HG03432 (cell line): ENCODE data around the gene PTPN3.
A peak's percentile ranks its signal among the peaks of the same experiment; 100 is the strongest.

Source experiments
- ATAC-seq: cut with Tn5 transposase; IDR thresholded peaks from one replicate; pipeline ENCODE4 v1.9.1; 2021; ENCODE audit warnings: mild to moderate bottlenecking, moderate library complexity; ENCODE audit not compliant: unreplicated experiment

Gene PTPN3

DNA sequence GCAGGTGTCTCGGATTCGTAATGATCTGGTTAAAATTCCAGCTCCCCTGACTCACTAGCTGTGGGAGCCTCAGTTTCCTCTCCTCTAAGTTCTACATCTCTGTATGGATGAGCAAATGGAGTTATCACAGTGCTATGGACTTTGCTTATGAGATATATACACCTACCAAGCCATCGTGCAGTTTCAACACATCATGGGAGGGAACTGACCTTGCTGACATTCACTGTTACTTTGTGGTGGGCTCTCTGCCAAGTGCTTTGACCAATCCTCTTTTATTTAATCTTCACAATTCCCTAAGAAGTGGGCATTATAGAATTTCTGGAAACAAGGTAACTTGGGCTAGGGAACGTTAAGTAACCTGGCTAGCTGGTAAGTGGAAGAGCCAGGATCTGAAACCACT lies 70.2 kb downstream of the PTPN3 start:
- no peak for ATAC-seq

DNA sequence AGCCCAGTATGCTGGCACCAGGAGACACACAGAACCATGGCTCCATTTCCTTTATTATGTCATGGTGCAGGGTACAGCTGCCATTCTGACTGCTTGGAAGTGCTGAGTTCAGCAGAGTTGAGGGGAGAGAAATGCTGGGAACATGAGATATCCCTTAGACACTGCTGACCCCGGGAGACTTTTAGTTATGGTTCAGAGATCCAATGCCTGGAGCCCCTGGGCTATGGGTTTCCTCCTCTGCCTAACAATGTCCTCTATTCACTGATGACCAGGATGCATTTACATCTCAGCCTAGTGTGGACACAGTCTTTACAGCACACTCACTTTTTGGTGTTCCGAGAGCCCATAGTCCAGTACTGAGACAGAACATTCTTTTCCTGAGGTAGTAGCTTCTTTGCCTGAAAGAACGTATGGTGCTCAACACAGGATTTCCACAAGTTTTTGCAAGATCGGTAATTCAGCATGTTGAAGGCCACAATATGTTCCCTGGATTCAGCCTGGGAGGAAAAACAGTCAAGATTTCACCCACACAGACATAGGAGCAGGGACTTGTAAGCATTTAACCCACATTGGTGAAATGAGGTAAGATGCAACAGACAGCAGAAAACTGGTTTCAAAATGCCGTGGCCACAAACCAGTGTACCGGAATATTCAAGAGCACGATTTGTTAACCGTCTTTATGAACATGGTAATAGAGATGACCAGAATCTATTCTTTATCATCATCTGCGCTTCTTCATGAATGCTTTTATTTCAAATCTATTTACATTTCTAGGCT lies 71.3 kb downstream of the PTPN3 start:
- no peak for ATAC-seq

GRCh38 chr9:109424618-109425017 lies 73.5 kb downstream of the PTPN3 start:
- no peak for ATAC-seq

DNA sequence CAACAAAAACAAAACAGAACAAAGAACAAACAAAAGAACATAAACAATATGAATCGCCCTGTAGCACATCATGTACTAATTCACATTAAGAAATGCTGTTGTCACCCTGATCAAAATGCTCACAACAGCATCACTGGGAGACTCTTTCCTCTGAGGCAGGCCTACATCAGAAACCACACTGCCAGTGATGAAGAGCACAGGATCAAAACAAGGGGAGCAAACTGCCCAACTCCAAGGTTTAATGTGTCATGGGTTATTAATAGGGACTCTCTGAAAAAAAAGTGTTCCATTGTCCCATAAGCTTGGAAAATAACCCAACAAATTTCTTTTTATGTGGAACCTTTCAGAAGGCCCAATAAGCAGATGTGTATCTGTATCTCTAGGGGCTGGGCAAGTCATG lies 74.2 kb downstream of the PTPN3 start:
- no peak for ATAC-seq

GRCh38 chr9:109422641-109423040 lies 75.5 kb downstream of the PTPN3 start:
- peak; percentile 83 for ATAC-seq

DNA sequence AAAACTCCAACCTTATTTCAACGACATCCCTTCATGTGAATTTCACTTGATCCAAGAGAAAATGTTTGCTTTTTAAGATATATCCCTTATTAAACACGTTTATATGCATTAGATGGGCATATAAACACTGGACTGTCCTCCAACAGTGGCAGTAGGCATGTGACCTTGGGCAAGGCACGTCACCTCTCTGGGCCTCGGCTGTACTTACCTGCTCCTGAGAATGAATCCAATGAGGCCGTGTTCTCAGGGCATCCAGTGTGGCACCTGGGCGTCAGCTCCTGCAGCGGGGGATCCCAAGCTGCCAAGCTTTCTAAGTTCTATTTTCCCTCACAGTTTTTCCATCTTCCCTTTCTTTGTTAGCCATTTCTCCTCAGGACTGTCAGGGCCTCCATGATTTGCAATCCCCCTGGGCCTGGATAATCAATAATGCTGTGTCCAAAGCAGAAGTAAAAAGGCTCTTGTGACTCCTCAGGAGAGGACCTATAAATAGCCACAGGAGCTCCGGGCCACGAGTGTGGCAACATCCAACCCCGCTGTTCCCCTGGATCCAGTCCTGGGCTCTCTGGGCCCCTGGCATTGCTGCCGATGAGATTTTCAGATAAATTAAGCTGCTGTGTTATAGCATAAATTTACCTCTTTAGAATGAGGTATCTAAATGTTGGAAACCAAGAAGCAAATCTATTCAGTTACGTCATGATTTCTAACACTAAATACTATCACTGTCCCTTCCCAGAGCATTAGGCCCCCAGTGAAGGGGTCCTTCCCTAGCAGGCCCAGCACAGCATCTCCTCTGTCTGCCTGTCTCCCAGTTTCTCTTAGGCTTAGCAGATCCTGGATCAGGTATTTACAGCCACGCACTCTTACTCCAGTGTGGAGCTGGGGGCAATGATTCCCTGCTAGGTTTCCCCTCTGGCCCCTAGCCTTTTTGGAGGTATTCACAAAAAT lies 76.8 kb downstream of the PTPN3 start:
- ATAC-seq: no peak

GRCh38 chr9:109419531-109419930 lies 78.6 kb downstream of the PTPN3 start:
- no peak for ATAC-seq

GRCh38 chr9:109418827-109419226 lies 79.3 kb downstream of the PTPN3 start:
- ATAC-seq: peak; percentile 38

DNA sequence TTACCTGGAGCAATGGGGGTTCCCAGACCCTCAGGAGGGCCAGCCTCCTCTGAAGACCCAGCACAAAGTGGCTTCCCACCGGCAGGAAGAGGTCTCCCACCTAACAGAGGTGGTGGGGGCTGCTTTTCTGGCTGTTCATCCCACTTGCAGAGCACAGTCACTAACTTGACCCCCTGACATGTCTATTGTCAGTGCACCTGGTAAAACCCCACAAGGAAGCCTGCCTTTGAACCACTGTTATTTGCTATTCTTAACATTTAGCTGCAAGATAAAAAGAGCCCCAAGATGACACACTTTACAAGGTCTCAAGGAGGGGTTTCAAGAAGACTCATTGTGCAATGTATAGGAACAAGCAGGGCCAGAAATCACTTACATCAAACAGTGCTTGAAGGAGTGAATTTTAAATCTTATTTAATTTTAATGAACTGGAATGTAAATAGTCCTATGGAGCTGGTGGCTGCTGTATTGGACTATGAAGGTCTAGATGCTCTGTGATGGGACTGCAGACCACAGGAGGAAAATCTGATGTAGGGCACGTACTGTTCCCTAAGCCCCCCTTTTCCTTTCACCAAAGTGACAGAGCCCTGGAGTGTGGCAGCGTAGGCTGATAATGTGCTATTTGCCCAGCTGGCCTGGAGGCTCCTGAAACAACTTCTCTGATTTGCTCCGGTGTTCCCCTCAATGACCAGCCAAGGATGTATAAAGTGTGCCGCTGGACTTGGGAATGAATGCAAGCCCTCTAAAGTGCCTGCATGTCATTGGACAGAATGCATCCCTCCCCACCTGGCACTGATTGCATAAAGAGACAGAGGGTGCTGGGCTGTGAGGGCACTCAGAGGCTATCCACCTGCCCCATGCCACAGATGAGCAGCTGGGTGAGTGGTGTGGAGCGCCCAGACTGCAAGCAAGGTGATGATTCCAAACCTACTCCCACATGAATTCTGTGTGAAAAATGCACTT lies 80.2 kb downstream of the PTPN3 start:
- ATAC-seq: no peak

DNA sequence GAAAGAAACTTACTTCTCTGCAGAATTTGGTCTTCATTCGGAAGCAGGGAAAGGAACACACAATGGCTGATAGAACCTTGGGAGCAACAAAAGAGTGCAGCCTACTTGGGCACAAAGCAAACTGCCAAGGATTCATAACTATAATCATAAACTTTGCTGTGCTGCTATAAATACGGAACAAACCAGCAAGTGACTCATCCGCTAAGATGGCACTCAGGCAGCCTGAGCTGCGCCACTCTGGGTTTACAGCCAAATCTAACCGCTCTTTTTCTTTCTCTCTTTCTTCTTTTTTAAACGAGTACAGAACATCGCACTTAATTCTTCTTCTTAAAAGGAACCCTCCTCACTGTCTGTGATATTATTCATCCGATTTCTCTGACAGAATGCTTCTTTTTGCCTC lies 81.1 kb downstream of the PTPN3 start:
- no peak for ATAC-seq

DNA sequence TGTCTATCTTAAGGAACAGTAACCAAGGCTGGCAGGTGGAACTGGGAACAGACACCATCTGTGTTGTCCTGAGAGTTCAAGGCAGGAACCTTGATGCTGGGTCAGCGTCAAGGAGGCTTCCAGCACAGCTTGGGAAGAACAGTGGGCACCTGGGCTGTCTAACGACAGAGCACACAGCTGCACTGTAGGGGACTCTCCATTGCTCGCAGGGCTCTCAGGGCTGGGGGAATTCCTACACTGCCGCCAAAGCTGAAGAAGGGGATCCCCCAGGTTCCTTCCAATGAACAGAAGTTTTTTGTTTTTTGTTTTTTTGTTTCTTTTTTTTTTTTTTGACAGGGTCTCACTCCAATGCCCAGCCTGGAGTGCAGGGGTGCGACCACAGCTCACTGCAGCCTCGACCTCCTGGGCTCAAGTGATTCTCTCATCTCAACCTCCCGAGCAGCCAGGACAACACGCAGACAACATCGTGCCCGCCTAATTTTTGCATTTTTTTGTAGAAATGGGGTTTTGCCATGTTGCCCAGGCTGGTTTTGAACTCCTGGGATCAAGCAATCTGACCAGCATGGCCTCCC lies 81.9 kb downstream of the PTPN3 start:
- peak; percentile 64 for ATAC-seq

GRCh38 chr9:109414125-109414785 lies 83.9 kb downstream of the PTPN3 start:
- no peak for ATAC-seq

- peak; percentile 46 for ATAC-seq
Measured at GRCh38 chr9:109411798-109412352, 86.2 kb downstream of the PTPN3 start.

GRCh38 chr9:109411069-109411761 lies 86.9 kb downstream of the PTPN3 start:
- peak; percentile 76 for ATAC-seq

- no peak for ATAC-seq
Measured at GRCh38 chr9:109409773-109410397, 88.2 kb downstream of the PTPN3 start.

DNA sequence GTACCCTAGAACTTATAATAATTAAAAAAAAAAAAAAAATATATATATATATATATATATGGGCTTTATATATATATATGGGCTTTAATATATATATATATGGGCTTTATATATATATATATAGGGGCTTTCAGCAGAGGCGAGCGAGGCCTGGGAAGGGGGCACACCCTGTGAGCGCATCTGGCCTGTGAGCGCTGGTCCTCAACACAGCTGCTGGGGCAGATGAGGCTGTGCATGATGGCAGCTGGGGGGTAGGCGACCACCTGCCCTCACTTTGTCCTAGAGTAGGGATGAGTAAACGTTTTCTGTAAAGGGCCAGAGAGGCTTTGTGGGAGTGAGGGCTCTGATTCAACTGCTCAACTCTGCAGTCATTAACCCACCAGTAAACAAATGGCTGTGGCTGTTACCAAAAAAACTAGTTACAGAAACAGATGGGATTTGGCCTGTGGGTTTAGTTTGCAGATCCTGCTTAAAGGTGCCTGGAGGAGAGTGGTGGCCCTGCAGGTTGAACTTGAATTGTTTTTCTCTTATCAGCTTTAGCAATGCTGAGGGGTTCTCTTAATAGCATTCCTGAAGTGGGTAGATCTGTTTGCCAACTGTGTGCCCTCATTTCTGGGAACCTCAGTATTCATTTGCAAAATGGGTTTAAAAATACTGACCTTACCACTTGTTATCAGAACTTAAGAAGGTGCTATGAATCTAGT lies 89.2 kb downstream of the PTPN3 start:
- no peak for ATAC-seq

- ATAC-seq: no peak
Measured at GRCh38 chr9:109403766-109404320, 94.3 kb downstream of the PTPN3 start.

DNA sequence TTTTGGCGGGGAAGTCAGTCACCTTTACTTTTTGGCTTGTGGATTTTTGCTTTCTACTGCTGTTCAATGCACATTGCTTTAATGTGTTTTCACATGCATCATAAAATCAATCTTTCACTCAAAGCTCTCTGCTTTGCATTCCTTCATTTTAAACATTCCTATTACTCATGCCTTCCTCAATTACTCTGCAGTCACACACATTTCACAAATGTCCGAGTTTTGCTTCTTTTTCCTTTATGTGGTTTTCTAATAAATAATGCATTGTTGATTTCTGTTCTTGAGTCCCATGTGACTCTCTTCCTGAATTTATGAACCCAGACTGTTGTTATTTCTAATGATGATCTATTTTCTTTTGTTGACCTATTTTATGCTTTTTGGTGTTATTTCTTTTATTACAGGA lies 95.0 kb downstream of the PTPN3 start:
- ATAC-seq: no peak
